CD1c-positive myeloid dendritic cell (primary cell): ENCODE data around the gene EME2.

Experiments
- DNase-seq: peaks from one replicate; pipeline ENCODE4 v3.0.0-alpha.2; 2016; ENCODE audit errors: extremely low spot score

Gene EME2

GRCh38 chr16:1818873-1819525 lies 46.4 kb downstream of the EME2 start:
- no peak for DNase-seq

- DNase-seq = no peak
These were observed 47.0 kb downstream of the EME2 start for GRCh38 chr16:1819611-1820010.

GRCh38 chr16:1820096-1820945 lies 47.7 kb downstream of the EME2 start:
- no peak for DNase-seq

GRCh38 chr16:1820946-1821290 lies 48.3 kb downstream of the EME2 start:
- DNase-seq = no peak

GRCh38 chr16:1821861-1822611 lies 49.4 kb downstream of the EME2 start:
- DNase-seq = no peak

- no peak for DNase-seq
These were observed 50.2 kb downstream of the EME2 start for GRCh38 chr16:1822801-1823200.

GRCh38 chr16:1823821-1824220 lies 51.2 kb downstream of the EME2 start:
- DNase-seq = no peak

- DNase-seq = no peak
These were observed 52.8 kb downstream of the EME2 start for GRCh38 chr16:1825381-1825863.
